OCI-LY3 (cell line): ENCODE results near the gene PRR12.

Experiments
- H2AFZ ChIP-seq: fragments of 200-600, 300-600 bp; shearing (Covaris generic); 2 replicates; pipeline ENCODE4 v1.6.0; 2014; ENCODE audit warnings: antibody characterized with exemption, low read depth, low read length
- H3K27ac ChIP-seq: fragments of 200-600, 300-600 bp; sonication (generic); 2 replicates; pipeline ENCODE4 v1.5.1; 2014; ENCODE audit warnings: mild to moderate bottlenecking, low read length, moderate library complexity, mixed read lengths
- H3K27me3 ChIP-seq: fragments of 200-600, 300-600 bp; sonication (generic); 2 replicates; pipeline ENCODE4 v1.6.1; 2014; ENCODE audit warnings: low read depth, low read length, mixed read lengths
- H3K36me3 ChIP-seq: fragments of 200-600, 300-600 bp; sonication (generic); replicated peaks from 2 replicates; pipeline ENCODE3; 2014; ENCODE audit warnings: low read depth, low read length, mixed read lengths
- H3K4me1 ChIP-seq: fragments of 300-600, 200-600 bp; sonication (generic); 2 replicates; pipeline ENCODE4 v1.6.1; 2014; ENCODE audit warnings: low read length, mixed read lengths
- H3K4me2 ChIP-seq: fragments of 200-600, 300-600 bp; sonication (generic); 2 replicates; pipeline ENCODE4 v1.6.1; 2014; ENCODE audit warnings: low read length, mixed read lengths
- H3K4me3 ChIP-seq: fragments of 300-600, 200-600 bp; sonication (generic); 2 replicates; pipeline ENCODE4 v1.5.1; 2014; ENCODE audit warnings: antibody characterized with exemption, mild to moderate bottlenecking, low read length, moderate library complexity
- H3K79me2 ChIP-seq: fragments of 300-600, 200-600 bp; shearing (Covaris generic); 2 replicates; pipeline ENCODE4 v1.6.1; 2014; ENCODE audit warnings: mild to moderate bottlenecking, low read length, mixed read lengths
- H3K9ac ChIP-seq: fragments of 300-600, 200-600 bp; shearing (Covaris generic); 2 replicates; pipeline ENCODE4 v1.6.0; 2014; ENCODE audit warnings: mild to moderate bottlenecking, low read length, moderate library complexity
- H3K9me3 ChIP-seq: fragments of 200-600, 300-600 bp; shearing (Covaris generic); 2 replicates; pipeline ENCODE4 v1.6.1; 2014; ENCODE audit warnings: low read length, mixed read lengths; ENCODE audit not compliant: insufficient read depth
- H4K20me1 ChIP-seq: fragments of 200-600, 300-600 bp; sonication (generic); 2 replicates; pipeline ENCODE4 v1.6.1; 2016; ENCODE audit warnings: low read length, mixed read lengths; ENCODE audit not compliant: insufficient read depth
- CTCF ChIP-seq: fragments of 200-600, 300-600 bp; sonication (generic); IDR thresholded peaks from 2 replicates; pipeline ENCODE4 v1.5.1; 2014; ENCODE audit warnings: antibody characterized with exemption, low read length, low read depth
- EZH2phosphoT487 ChIP-seq: fragments of 200-600 bp; shearing (Covaris generic); IDR thresholded peaks from 2 replicates; pipeline ENCODE4 v1.6.1; 2018; ENCODE audit warnings: antibody characterized with exemption, mixed run types, low read depth

PRR12 gene

GRCh38 chr19:49665351-49666119 is 74.6 kb downstream of the PRR12 start, which contains the start of the genes BCL2L12 and IRF3:
BCL2L12 (plus strand) TSS chr19:49665933; CDS start chr19:49666693, 760 bp downstream.
IRF3 (minus strand) TSS chr19:49665857; CDS start chr19:49664838, 1,019 bp downstream.
- Histone ChIP-seq H3K9ac (peak within 1 kb of the TSS; percentile 85), H3K4me3 (peak within 1 kb of the TSS; percentile 88), H3K9me3 (no peaks in the 10 kb centered on the region), H2AFZ (peak within 1 kb of the TSS; percentile 30; the same call in 1 of the 2 replicates), H4K20me1 (peaks cover 12% of the 10 kb centered on the region), H3K4me1 (peaks cover 14% of the 10 kb centered on the region), H3K4me2 (peak within 1 kb of the TSS; percentile 95), H3K27ac (peak within 1 kb of the TSS; percentile 84), H3K27me3 (no peaks in the 10 kb centered on the region), H3K36me3 (peaks cover 32% of the 10 kb centered on the region), H3K79me2 (peaks cover 42% of the 10 kb centered on the region)
- no peak for TF ChIP-seq EZH2phosphoT487

- Histone ChIP-seq H3K4me1 (peaks cover 14% of the 10 kb centered on the region), H3K27me3 (no peaks in the 10 kb centered on the region), H4K20me1 (peaks cover 11% of the 10 kb centered on the region), H3K4me2 (peak overlapping the region; percentile 95), H3K36me3 (peaks cover 28% of the 10 kb centered on the region), H3K9ac (peak overlapping the region; percentile 85), H3K27ac (peak overlapping the region; percentile 44), H3K4me3 (peak overlapping the region; percentile 88), H3K79me2 (peaks cover 42% of the 10 kb centered on the region), H3K9me3 (no peaks in the 10 kb centered on the region), H2AFZ (no peak overlapping the region)
- TF ChIP-seq EZH2phosphoT487 (no peak), CTCF (no peak)
Observed at GRCh38 chr19:49666120-49666444, 75.1 kb downstream of the PRR12 start.

- Histone ChIP-seq H3K79me2 (peaks cover 42% of the 10 kb centered on the region), H4K20me1 (peaks cover 9% of the 10 kb centered on the region), H3K9ac (no peak overlapping the region), H3K4me2 (no peak overlapping the region), H3K9me3 (no peaks in the 10 kb centered on the region), H3K4me3 (no peak overlapping the region), H3K36me3 (peaks cover 18% of the 10 kb centered on the region), H3K27ac (no peak overlapping the region), H2AFZ (no peak overlapping the region), H3K27me3 (no peaks in the 10 kb centered on the region), H3K4me1 (peaks cover 18% of the 10 kb centered on the region)
- no peak for TF ChIP-seq EZH2phosphoT487
- no peak for TF ChIP-seq CTCF
Observed at GRCh38 chr19:49667473-49667872, 76.5 kb downstream of the PRR12 start.

- Histone ChIP-seq H3K9me3 (no peaks in the 10 kb centered on the region), H3K27ac (no peak overlapping the region), H3K79me2 (peaks cover 28% of the 10 kb centered on the region), H4K20me1 (no peaks in the 10 kb centered on the region), H3K9ac (no peak overlapping the region), H3K27me3 (no peaks in the 10 kb centered on the region), H2AFZ (no peak overlapping the region), H3K36me3 (peaks cover 12% of the 10 kb centered on the region), H3K4me3 (no peak overlapping the region), H3K4me1 (peaks cover 28% of the 10 kb centered on the region), H3K4me2 (no peak overlapping the region)
- TF ChIP-seq EZH2phosphoT487 (no peak), CTCF (no peak)
Observed at GRCh38 chr19:49669516-49669915, 78.5 kb downstream of the PRR12 start.
